Measurements from ENCODE around the gene TMEM167B.
A peak's percentile ranks its signal among the peaks of the same experiment; 100 is the strongest.

The TMEM167B gene

DNA sequence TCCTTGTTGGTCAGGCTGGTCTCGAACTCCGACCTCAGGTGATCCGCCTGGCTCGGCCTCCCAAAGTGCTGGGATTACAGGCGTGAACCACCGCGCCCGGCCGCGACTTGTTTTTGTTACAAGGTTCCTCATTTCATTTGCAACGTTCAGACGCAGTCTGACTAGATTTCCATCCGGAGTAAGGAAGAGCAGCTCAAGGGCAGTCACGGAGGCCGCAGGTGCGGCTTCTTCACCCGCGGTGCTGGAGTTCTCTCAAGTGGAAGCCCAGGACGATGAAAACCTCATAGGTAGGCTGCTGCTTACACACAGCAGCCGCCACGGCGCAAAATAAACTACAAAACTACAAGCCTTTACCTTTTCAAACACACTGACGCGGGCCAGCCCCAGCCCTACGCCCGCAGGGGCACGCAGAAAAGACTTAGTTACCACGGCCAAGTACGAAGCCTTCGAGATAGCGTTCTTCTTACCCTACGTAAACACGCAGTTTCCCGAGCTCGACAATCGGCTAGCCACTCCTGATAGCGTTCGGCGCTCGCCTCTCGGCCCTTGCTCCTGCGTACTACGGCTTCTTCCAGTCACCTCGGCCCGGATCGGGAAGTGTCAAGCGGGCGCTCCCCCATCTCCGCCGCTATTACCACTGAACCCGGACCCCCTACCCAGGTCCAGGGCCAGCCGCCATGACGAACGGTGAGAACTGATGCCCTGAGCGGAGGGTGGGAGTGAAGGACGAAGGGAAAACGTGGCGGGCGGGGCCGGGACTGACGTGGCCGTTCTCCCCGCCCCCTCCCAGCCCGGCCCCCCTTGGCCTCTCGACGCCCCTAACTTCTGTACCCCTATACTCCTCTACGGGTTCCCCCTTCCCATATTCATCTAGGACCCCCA, at the start of gene TMEM167B:
TSS of gene TMEM167B (plus strand) at position 569 of the 882 bp plus-strand sequence. CDS start at position 678, 109 bp downstream.
- peak within 1 kb of the TSS; percentile 71 for H3K9ac ChIP-seq (ENCODE audit: low read depth, low read length)
- H3K4me2 ChIP-seq (ENCODE audit: insufficient read depth, low read length), result peak within 1 kb of the TSS; percentile 96
- peak within 1 kb of the TSS; percentile 95 for H2AFZ ChIP-seq (ENCODE audit: low read depth, low read length)
- peak within 1 kb of the TSS; percentile 85 for H3K27ac ChIP-seq (ENCODE audit: low read length)
- H3K36me3 ChIP-seq (ENCODE audit: insufficient read depth, low read length), result peaks cover 22% of the 10 kb centered on the region
- H3K27me3 ChIP-seq (ENCODE audit: insufficient read depth, low read length, poor library complexity), result no peaks in the 10 kb centered on the region
- peaks cover 7% of the 10 kb centered on the region; the same call in 1 of the 2 replicates for H4K20me1 ChIP-seq (ENCODE audit: insufficient read depth, low read length)
- H3K79me2 ChIP-seq (ENCODE audit: insufficient read depth, low read length), result peaks cover 45% of the 10 kb centered on the region
- TF ChIP-seq, protein P1, sequence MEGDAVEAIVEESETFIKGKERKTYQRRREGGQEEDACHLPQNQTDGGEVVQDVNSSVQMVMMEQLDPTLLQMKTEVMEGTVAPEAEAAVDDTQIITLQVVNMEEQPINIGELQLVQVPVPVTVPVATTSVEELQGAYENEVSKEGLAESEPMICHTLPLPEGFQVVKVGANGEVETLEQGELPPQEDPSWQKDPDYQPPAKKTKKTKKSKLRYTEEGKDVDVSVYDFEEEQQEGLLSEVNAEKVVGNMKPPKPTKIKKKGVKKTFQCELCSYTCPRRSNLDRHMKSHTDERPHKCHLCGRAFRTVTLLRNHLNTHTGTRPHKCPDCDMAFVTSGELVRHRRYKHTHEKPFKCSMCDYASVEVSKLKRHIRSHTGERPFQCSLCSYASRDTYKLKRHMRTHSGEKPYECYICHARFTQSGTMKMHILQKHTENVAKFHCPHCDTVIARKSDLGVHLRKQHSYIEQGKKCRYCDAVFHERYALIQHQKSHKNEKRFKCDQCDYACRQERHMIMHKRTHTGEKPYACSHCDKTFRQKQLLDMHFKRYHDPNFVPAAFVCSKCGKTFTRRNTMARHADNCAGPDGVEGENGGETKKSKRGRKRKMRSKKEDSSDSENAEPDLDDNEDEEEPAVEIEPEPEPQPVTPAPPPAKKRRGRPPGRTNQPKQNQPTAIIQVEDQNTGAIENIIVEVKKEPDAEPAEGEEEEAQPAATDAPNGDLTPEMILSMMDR (IDR thresholded peaks at IDR 0.05; ENCODE audit: borderline replicate concordance, extremely low read depth, low read length, poor library complexity, severe bottlenecking), result peak; percentile 2
- TF ChIP-seq EZH2 (IDR thresholded peaks at IDR 0.05; ENCODE audit: borderline replicate concordance, low read depth, low read length, severe bottlenecking), result no peak
- H3K4me3 ChIP-seq (ENCODE audit: low read depth in 1 of 2, low read length in 2 of 2), result peak within 1 kb of the TSS; percentile 72 to 84
- peak; percentile 96 for ATAC-seq (ENCODE audit: insufficient read depth, low read depth)
- peak; percentile 90 for DNase-seq
- H3K9me3 ChIP-seq (ENCODE audit: insufficient read depth, low read length, severe bottlenecking), result no peaks in the 10 kb centered on the region
- peaks cover 34% of the 10 kb centered on the region for H3K4me1 ChIP-seq (ENCODE audit: insufficient read depth, low read length)

DNA sequence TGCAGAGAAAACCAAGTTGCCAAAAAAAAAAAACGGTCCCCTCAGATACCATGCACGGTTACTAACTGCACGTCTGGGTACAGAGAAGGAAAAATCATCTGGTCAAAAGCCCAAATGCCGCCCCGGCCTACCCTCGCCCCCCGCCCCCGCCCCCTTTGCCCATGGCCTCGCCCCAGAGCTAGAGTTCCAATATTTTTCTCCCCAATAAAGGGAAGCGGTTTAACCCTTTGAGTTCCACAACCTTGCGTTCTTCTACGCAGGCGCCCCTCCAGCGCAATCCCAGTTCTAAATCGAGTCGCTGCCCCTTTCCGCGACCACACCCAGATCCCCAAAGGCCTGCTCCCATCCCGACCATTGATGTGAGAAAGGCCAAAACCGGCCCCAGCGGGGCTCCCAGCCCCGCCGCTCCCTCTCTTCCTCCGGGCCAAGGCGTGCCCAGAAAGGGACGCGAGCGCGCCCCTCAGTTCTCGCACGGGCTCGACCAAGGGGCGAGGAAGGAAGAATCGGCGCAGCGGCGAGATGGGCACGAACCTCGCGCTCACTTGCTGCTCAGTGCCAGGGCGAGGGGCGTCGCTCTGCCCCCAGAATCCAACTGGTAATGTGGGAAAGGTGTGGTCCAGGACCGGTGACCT, 49.5 kb upstream of the TMEM167B start:
- no peak for TF ChIP-seq EZH2 (IDR thresholded peaks at IDR 0.05; ENCODE audit: borderline replicate concordance, low read depth, low read length, severe bottlenecking)
- TF ChIP-seq, protein P1 (IDR thresholded peaks at IDR 0.05; ENCODE audit: borderline replicate concordance, extremely low read depth, low read length, poor library complexity, severe bottlenecking), result no peak
- Histone ChIP-seq H4K20me1 (ENCODE audit: insufficient read depth, low read length) (peaks cover 3% of the 10 kb centered on the region; the same call in 1 of the 2 replicates), H3K4me3 (ENCODE audit: low read depth in 1 of 2, low read length in 2 of 2) (peak overlapping the region; percentile 81 to 93), H3K27ac (ENCODE audit: low read length) (peak overlapping the region; percentile 65), H3K9me3 (ENCODE audit: insufficient read depth, low read length, severe bottlenecking) (no peaks in the 10 kb centered on the region), H3K27me3 (ENCODE audit: insufficient read depth, low read length, poor library complexity) (no peaks in the 10 kb centered on the region), H2AFZ (ENCODE audit: low read depth, low read length) (peak overlapping the region; percentile 73), H3K79me2 (ENCODE audit: insufficient read depth, low read length) (peaks cover 39% of the 10 kb centered on the region), H3K9ac (ENCODE audit: low read depth, low read length) (peak overlapping the region; percentile 78), H3K4me1 (ENCODE audit: insufficient read depth, low read length) (peaks cover 22% of the 10 kb centered on the region), H3K36me3 (ENCODE audit: insufficient read depth, low read length) (no peaks in the 10 kb centered on the region; the same call in 1 of the 2 replicates), H3K4me2 (ENCODE audit: insufficient read depth, low read length) (peak overlapping the region; percentile 70)
- DNase-seq, result peak; percentile 51
- ATAC-seq (ENCODE audit: insufficient read depth, low read depth), result peak; percentile 52

DNA sequence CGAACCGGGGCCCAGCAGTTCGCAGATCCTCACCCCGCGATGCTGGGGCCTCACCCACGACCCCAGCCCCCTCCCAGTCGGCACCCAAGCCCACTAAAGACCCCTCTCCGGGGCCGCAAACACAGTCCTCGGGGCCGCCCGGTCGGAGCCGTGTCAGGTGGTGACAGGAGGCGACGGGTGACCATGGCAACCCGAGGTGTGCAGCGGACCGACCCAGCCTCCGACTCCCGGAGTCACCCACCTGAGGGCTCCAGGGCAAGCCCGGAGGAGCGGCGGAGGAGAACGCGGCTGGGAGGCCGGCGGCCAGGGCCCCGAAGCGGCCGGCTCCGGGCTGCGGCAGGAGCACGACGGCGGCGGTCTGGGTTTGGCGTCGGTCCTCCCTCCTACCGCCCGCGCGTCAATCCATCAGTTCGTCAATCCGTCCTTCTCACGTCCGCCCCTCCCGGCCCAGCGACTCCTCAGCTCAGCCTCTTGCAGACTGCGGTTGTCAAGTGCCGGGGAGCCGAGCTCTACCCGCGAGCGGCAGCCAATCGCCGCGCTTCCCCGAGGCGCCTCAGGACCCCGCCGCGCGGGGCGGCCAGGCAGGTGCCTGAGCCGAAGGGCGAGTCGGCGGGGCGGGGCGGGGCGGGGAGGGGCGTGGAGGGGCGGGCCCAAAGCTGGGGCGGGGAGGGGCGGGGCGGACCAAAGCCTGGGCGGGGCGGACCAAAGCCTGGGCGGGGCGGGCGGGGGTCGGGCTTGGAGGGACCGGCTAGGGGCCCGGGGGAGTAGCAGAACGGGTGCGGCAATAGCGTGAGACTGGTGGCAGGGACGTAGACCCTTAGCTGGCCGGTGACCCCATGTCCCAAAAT, 48.7 kb upstream of the TMEM167B start, which contains the start of gene WDR47:
TSS of gene WDR47 (minus strand) at position 482 of the 848 bp plus-strand sequence. CDS start 18,590 bp downstream, outside the sequence.
- ATAC-seq (ENCODE audit: insufficient read depth, low read depth) (peak; percentile 96), DNase-seq (peak; percentile 96)
- peak within 1 kb of the TSS; percentile 70 for H3K4me2 ChIP-seq (ENCODE audit: insufficient read depth, low read length)
- H3K79me2 ChIP-seq (ENCODE audit: insufficient read depth, low read length), result peaks cover 34% of the 10 kb centered on the region
- peak within 1 kb of the TSS; percentile 65 for H3K27ac ChIP-seq (ENCODE audit: low read length)
- peak within 1 kb of the TSS; percentile 81 to 93 for H3K4me3 ChIP-seq (ENCODE audit: low read depth in 1 of 2, low read length in 2 of 2)
- peak within 1 kb of the TSS; percentile 73 for H2AFZ ChIP-seq (ENCODE audit: low read depth, low read length)
- peaks cover 3% of the 10 kb centered on the region; the same call in 1 of the 2 replicates for H4K20me1 ChIP-seq (ENCODE audit: insufficient read depth, low read length)
- H3K9ac ChIP-seq (ENCODE audit: low read depth, low read length), result peak within 1 kb of the TSS; percentile 78
- H3K27me3 ChIP-seq (ENCODE audit: insufficient read depth, low read length, poor library complexity), result no peaks in the 10 kb centered on the region
- no peaks in the 10 kb centered on the region for H3K9me3 ChIP-seq (ENCODE audit: insufficient read depth, low read length, severe bottlenecking)
- H3K36me3 ChIP-seq (ENCODE audit: insufficient read depth, low read length), result no peaks in the 10 kb centered on the region; the same call in 1 of the 2 replicates
- TF ChIP-seq, protein P1 (IDR thresholded peaks at IDR 0.05; ENCODE audit: borderline replicate concordance, extremely low read depth, low read length, poor library complexity, severe bottlenecking), result no peak
- TF ChIP-seq EZH2 (IDR thresholded peaks at IDR 0.05; ENCODE audit: borderline replicate concordance, low read depth, low read length, severe bottlenecking), result no peak
- H3K4me1 ChIP-seq (ENCODE audit: insufficient read depth, low read length), result peaks cover 22% of the 10 kb centered on the region

All from DND-41 (cell line).